ENCODE data around the gene BLACAT1.

The BLACAT1 gene

GRCh38 chr1:205455581-205456382 is at the start of gene BLACAT1:
BLACAT1 (minus strand) TSS chr1:205456045.
- Histone ChIP-seq H3K9me3 (ENCODE audit: control insufficient read depth in 2 of 2, low read length in 2 of 2) (no peaks in the 10 kb centered on the region), H3K4me3 (ENCODE audit: low read length in 2 of 2) (peak within 1 kb of the TSS in 1 of 2 donors; percentile 20), H3K4me1 (ENCODE audit: control insufficient read depth in 2 of 2, insufficient read depth in 2 of 2, low read length in 2 of 2) (peaks cover 2 to 8% of the 10 kb centered on the region in 2 donors), H3K36me3 (ENCODE audit: control insufficient read depth in 2 of 2, insufficient read depth in 2 of 2, low read length in 2 of 2) (no peaks in the 10 kb centered on the region), H3K9ac (ENCODE audit: low read depth in 1 of 2, low read length in 2 of 2) (no peak within 1 kb of the TSS), H3K27me3 (ENCODE audit: control insufficient read depth in 2 of 2, insufficient read depth in 2 of 2, low read length in 2 of 2) (peaks cover 58 to 66% of the 10 kb centered on the region in 2 donors), H3K27ac (ENCODE audit: low read depth in 2 of 2, low read length in 2 of 2) (no peak within 1 kb of the TSS)

GRCh38 chr1:205505076-205505729 is 49.4 kb upstream of the BLACAT1 start:
- H3K27me3 ChIP-seq (ENCODE audit: control insufficient read depth in 2 of 2, insufficient read depth in 2 of 2, low read length in 2 of 2) = no peaks in the 10 kb centered on the region
- H3K4me3 ChIP-seq (ENCODE audit: low read length in 2 of 2) = peak overlapping the region; percentile 81 to 85
- H3K9ac ChIP-seq (ENCODE audit: low read depth in 1 of 2, low read length in 2 of 2) = peak overlapping the region; percentile 32 to 70
- H3K27ac ChIP-seq (ENCODE audit: low read depth in 2 of 2, low read length in 2 of 2) = peak overlapping the region in 1 of 2 donors; percentile 61
- peaks cover 12 to 17% of the 10 kb centered on the region in 2 donors for H3K4me1 ChIP-seq (ENCODE audit: control insufficient read depth in 2 of 2, insufficient read depth in 2 of 2, low read length in 2 of 2)
- no peaks in the 10 kb centered on the region for H3K36me3 ChIP-seq (ENCODE audit: control insufficient read depth in 2 of 2, insufficient read depth in 2 of 2, low read length in 2 of 2)
- no peaks in the 10 kb centered on the region for H3K9me3 ChIP-seq (ENCODE audit: control insufficient read depth in 2 of 2, low read length in 2 of 2)

- Histone ChIP-seq H3K9ac (ENCODE audit: low read depth in 1 of 2, low read length in 2 of 2) (peak within 1 kb of the TSS; percentile 60 to 70), H3K36me3 (ENCODE audit: control insufficient read depth in 2 of 2, insufficient read depth in 2 of 2, low read length in 2 of 2) (no peaks in the 10 kb centered on the region), H3K4me3 (ENCODE audit: low read length in 2 of 2) (peak within 1 kb of the TSS; percentile 81 to 85), H3K9me3 (ENCODE audit: control insufficient read depth in 2 of 2, low read length in 2 of 2) (no peaks in the 10 kb centered on the region), H3K27me3 (ENCODE audit: control insufficient read depth in 2 of 2, insufficient read depth in 2 of 2, low read length in 2 of 2) (no peaks in the 10 kb centered on the region), H3K27ac (ENCODE audit: low read depth in 2 of 2, low read length in 2 of 2) (peak within 1 kb of the TSS; percentile 53 to 61), H3K4me1 (ENCODE audit: control insufficient read depth in 2 of 2, insufficient read depth in 2 of 2, low read length in 2 of 2) (peaks cover 12 to 17% of the 10 kb centered on the region in 2 donors)
Measured at GRCh38 chr1:205504311-205505075, 48.6 kb upstream of the BLACAT1 start, which contains the start of gene CDK18. CDK18 (plus strand) TSS chr1:205504669; CDS start chr1:205523168, 18,499 bp downstream.

- Histone ChIP-seq H3K27ac (ENCODE audit: low read depth in 2 of 2, low read length in 2 of 2) (no peak overlapping the region), H3K27me3 (ENCODE audit: control insufficient read depth in 2 of 2, insufficient read depth in 2 of 2, low read length in 2 of 2) (no peaks in the 10 kb centered on the region), H3K9ac (ENCODE audit: low read depth in 1 of 2, low read length in 2 of 2) (no peak overlapping the region)
Measured at GRCh38 chr1:205502992-205503391, 47.1 kb upstream of the BLACAT1 start.

GRCh38 chr1:205502111-205502810 is 46.4 kb upstream of the BLACAT1 start:
- Histone ChIP-seq H3K4me3 (ENCODE audit: low read length in 2 of 2) (no peak overlapping the region), H3K36me3 (ENCODE audit: control insufficient read depth in 2 of 2, insufficient read depth in 2 of 2, low read length in 2 of 2) (no peaks in the 10 kb centered on the region), H3K4me1 (ENCODE audit: control insufficient read depth in 2 of 2, insufficient read depth in 2 of 2, low read length in 2 of 2) (peaks cover 12 to 17% of the 10 kb centered on the region in 2 donors), H3K27ac (ENCODE audit: low read depth in 2 of 2, low read length in 2 of 2) (no peak overlapping the region), H3K9me3 (ENCODE audit: control insufficient read depth in 2 of 2, low read length in 2 of 2) (no peaks in the 10 kb centered on the region), H3K9ac (ENCODE audit: low read depth in 1 of 2, low read length in 2 of 2) (no peak overlapping the region), H3K27me3 (ENCODE audit: control insufficient read depth in 2 of 2, insufficient read depth in 2 of 2, low read length in 2 of 2) (no peaks in the 10 kb centered on the region)

More at GRCh38 chr1:205502992-205503391, 47.1 kb upstream of the BLACAT1 start:
- Histone ChIP-seq H3K4me1 (ENCODE audit: control insufficient read depth in 2 of 2, insufficient read depth in 2 of 2, low read length in 2 of 2) (peaks cover 12 to 17% of the 10 kb centered on the region in 2 donors), H3K36me3 (ENCODE audit: control insufficient read depth in 2 of 2, insufficient read depth in 2 of 2, low read length in 2 of 2) (no peaks in the 10 kb centered on the region), H3K9me3 (ENCODE audit: control insufficient read depth in 2 of 2, low read length in 2 of 2) (no peaks in the 10 kb centered on the region), H3K4me3 (ENCODE audit: low read length in 2 of 2) (no peak overlapping the region)

- Histone ChIP-seq H3K27me3 (ENCODE audit: control insufficient read depth in 2 of 2, insufficient read depth in 2 of 2, low read length in 2 of 2) (no peaks in the 10 kb centered on the region), H3K36me3 (ENCODE audit: control insufficient read depth in 2 of 2, insufficient read depth in 2 of 2, low read length in 2 of 2) (no peaks in the 10 kb centered on the region), H3K27ac (ENCODE audit: low read depth in 2 of 2, low read length in 2 of 2) (no peak overlapping the region), H3K9me3 (ENCODE audit: control insufficient read depth in 2 of 2, low read length in 2 of 2) (no peaks in the 10 kb centered on the region), H3K4me3 (ENCODE audit: low read length in 2 of 2) (no peak overlapping the region), H3K4me1 (ENCODE audit: control insufficient read depth in 2 of 2, insufficient read depth in 2 of 2, low read length in 2 of 2) (peaks cover 8 to 14% of the 10 kb centered on the region in 2 donors), H3K9ac (ENCODE audit: low read depth in 1 of 2, low read length in 2 of 2) (no peak overlapping the region)
Measured at GRCh38 chr1:205500240-205501233, 44.7 kb upstream of the BLACAT1 start.

GRCh38 chr1:205499789-205500188 is 43.9 kb upstream of the BLACAT1 start:
- no peaks in the 10 kb centered on the region for H3K9me3 ChIP-seq (ENCODE audit: control insufficient read depth in 2 of 2, low read length in 2 of 2)
- H3K9ac ChIP-seq (ENCODE audit: low read depth in 1 of 2, low read length in 2 of 2) = no peak overlapping the region
- peaks cover 10 to 12% of the 10 kb centered on the region in 2 donors for H3K4me1 ChIP-seq (ENCODE audit: control insufficient read depth in 2 of 2, insufficient read depth in 2 of 2, low read length in 2 of 2)
- no peak overlapping the region for H3K27ac ChIP-seq (ENCODE audit: low read depth in 2 of 2, low read length in 2 of 2)
- no peaks in the 10 kb centered on the region for H3K27me3 ChIP-seq (ENCODE audit: control insufficient read depth in 2 of 2, insufficient read depth in 2 of 2, low read length in 2 of 2)
- H3K4me3 ChIP-seq (ENCODE audit: low read length in 2 of 2) = no peak overlapping the region
- no peaks in the 10 kb centered on the region for H3K36me3 ChIP-seq (ENCODE audit: control insufficient read depth in 2 of 2, insufficient read depth in 2 of 2, low read length in 2 of 2)

- no peak overlapping the region for H3K27ac ChIP-seq (ENCODE audit: low read depth in 2 of 2, low read length in 2 of 2)
- H3K4me1 ChIP-seq (ENCODE audit: control insufficient read depth in 2 of 2, insufficient read depth in 2 of 2, low read length in 2 of 2) = peaks cover 13 to 16% of the 10 kb centered on the region in 2 donors
- H3K27me3 ChIP-seq (ENCODE audit: control insufficient read depth in 2 of 2, insufficient read depth in 2 of 2, low read length in 2 of 2) = no peaks in the 10 kb centered on the region
- no peak overlapping the region for H3K9ac ChIP-seq (ENCODE audit: low read depth in 1 of 2, low read length in 2 of 2)
- no peaks in the 10 kb centered on the region for H3K36me3 ChIP-seq (ENCODE audit: control insufficient read depth in 2 of 2, insufficient read depth in 2 of 2, low read length in 2 of 2)
- H3K9me3 ChIP-seq (ENCODE audit: control insufficient read depth in 2 of 2, low read length in 2 of 2) = no peaks in the 10 kb centered on the region
- no peak overlapping the region for H3K4me3 ChIP-seq (ENCODE audit: low read length in 2 of 2)
Measured at GRCh38 chr1:205497351-205497750, 41.5 kb upstream of the BLACAT1 start.

GRCh38 chr1:205496661-205497060 is 40.8 kb upstream of the BLACAT1 start:
- H3K36me3 ChIP-seq (ENCODE audit: control insufficient read depth in 2 of 2, insufficient read depth in 2 of 2, low read length in 2 of 2) = no peaks in the 10 kb centered on the region
- peaks cover 16 to 18% of the 10 kb centered on the region in 2 donors for H3K4me1 ChIP-seq (ENCODE audit: control insufficient read depth in 2 of 2, insufficient read depth in 2 of 2, low read length in 2 of 2)
- no peak overlapping the region for H3K4me3 ChIP-seq (ENCODE audit: low read length in 2 of 2)
- no peak overlapping the region for H3K27ac ChIP-seq (ENCODE audit: low read depth in 2 of 2, low read length in 2 of 2)
- no peaks in the 10 kb centered on the region for H3K9me3 ChIP-seq (ENCODE audit: control insufficient read depth in 2 of 2, low read length in 2 of 2)
- H3K9ac ChIP-seq (ENCODE audit: low read depth in 1 of 2, low read length in 2 of 2) = no peak overlapping the region
- no peaks in the 10 kb centered on the region for H3K27me3 ChIP-seq (ENCODE audit: control insufficient read depth in 2 of 2, insufficient read depth in 2 of 2, low read length in 2 of 2)

All from mucosa of rectum (tissue), 2 donors.